Limb (tissue), 2 donors: ENCODE measurements around the gene DVL1.

Experiments
- DNase-seq, 2 donors: peaks; one replicate each; pipeline ENCODE4 v3.0.0-alpha.2; 2016; ENCODE audit errors: extremely low spot score in 2 of 2

DVL1 gene

DNA sequence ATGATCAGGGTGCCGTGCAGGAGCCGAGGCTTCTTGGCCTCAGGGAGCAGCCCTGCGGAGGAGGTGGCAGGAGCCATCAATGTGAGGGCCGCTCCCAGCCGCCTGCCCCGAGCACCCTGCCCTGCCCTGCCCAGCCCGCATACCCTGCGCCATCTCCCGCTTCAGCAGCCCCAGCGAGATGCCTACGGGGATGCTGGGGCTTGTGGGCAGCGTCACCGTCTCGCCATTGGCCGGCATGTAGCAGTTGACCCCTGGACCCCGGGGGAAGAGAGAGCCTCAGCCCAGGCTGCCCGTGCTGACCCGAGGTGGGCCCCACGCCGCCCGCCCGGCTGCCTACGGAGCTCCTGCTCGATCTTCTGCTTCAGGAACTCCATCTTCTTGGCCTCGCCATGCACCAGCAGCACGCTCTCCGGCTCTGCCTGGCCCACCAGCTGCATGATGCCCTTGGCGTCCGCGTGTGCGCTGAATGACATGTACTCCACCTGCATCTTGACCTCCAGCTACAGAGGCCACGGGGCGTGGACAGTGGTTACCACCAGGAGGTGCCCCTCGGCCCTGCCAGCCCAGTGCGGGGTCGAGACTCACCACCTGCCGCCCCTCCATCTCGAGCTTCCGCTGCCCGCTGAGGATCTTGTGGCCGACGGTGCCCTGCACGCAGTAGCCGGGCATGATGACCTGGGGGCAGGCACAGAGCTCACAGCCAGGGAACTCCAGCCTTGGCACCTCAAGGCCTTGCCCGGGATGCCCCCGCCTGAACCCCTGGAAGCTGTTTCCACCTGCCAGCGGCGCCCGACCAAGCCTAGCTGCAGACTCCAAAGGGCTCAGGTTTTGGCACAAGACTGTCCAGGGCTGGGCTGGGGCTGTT, 36.5 kb downstream of the DVL1 start:
- DNase-seq = no peak

DNA sequence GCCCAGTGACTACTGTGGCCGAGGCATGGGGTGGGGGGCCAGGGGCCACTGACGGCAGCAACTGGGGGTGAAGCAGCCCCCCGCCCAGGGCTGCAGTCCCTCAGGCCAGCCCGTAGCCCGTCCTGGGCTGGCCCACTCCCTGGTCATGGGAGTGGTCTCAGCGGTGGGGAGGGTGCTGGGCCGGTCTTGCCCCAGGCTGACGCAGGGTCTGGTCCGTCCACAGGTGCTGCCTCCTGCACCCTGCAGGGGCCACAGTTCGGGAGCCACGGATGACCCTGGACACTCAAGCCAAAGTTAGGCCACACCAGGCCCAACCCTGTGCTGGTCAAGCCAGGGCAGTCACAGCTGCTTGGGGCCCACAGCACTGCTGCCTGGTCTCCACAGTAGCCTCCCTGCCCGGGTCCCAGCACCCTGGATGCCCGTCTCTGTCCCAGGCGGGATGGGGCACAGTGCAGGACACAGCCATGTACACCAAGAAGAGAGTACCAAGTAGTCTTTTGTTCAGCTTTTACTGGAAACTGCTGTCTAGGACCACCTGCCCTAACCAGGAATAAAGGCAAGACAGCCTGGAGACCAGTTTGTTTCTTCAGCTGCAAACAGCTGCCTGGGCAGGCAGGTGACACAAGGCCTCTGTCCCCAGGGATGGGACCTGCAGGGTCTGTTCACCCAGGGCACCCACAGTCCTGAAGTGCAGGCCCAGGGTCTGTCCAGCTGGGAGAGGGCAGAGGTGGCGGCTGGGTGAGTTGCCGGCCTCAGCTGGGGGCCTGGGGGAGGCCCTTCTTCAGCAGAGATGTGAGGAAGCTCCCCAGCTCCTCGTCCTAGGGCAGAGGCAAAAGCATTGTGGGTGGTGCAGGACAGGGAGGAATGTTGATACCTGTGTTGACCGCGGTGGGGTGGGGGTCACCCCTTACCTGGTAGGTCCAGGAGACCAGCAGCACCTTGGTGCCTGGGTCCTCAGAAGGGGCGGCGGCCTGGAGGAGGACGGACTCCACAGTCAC, 37.8 kb downstream of the DVL1 start:
- DNase-seq = no peak

DNA sequence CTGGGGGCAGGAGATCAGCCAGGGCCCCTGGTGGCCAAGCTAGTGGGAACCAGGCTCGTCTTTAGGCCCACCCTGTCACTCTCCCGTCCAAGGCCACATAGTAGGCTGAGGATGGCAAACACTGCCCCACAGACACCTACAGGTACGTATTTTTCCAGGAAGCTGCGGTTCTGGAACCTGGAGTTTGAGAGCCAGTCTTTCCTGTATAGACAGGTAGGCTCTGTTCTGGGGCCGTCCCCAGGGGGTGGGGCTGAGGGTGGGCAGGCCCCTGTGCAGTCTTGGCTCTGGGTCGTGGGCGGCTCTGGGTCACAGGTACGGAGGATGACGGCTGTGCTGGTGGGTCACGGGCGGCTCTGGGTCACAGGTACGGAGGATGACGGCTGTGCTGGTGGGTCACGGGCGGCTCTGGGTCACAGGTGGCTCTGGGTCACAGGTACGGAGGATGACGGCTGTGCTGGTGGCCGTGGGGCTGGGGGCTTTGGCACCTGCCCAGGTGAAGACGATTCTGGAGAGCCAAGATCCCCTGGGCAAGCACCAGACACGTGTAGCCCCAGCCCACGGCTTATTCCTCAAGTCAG, 38.7 kb downstream of the DVL1 start:
- no peak for DNase-seq

DNA sequence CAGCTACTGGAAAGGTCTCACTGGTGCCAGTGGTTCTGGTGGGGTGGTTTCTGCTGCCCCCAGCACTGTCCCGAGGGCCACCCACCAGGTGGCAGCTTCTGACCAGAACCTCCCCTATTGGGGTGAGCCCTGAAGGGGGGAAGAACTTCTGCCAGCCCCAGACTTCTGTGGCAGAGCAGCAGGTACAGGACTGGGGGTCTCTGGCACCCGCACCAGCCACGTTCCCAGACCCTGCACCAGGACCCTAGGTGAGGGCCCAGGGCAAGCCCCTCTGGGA, 39.2 kb downstream of the DVL1 start:
- DNase-seq = no peak

DNA sequence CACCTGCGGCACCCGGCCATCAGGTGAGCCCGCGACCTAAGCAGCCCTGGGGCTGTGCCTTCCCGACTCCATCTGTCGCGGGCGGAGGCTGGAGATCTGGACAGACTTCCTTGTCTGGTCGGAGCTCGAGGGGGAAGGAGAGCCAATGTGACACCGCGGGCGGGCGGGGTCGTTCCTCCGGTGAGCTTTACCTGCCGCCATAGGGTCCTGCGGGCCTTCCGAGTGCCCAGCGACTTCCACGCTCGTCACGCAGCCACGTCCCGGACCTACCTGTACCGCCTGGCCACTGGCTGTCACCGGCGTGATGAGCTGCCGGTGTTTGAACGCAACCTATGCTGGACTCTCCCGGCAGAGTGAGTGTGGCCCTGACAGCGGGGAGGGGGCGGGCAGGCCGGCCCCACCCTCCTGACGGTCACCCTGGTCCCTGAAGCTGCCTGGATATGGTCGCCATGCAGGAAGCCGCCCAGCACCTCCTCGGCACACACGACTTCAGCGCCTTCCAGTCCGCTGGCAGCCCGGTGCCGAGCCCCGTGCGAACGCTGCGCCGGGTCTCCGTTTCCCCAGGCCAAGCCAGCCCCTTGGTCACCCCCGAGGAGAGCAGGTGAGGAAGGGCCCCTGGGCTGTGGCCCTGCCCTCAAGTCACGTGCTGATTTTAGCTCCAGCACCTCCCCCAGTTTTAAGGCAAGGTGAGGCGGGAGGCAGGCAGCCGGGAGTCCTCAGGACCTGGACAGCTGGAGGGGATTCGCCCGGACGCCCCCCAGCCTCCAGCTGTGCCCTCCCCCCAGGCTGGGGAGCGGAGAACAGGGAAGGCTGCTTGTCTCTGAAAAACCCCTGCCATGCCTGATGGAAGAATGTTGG, 39.7 kb downstream of the DVL1 start:
- no peak for DNase-seq

DNA sequence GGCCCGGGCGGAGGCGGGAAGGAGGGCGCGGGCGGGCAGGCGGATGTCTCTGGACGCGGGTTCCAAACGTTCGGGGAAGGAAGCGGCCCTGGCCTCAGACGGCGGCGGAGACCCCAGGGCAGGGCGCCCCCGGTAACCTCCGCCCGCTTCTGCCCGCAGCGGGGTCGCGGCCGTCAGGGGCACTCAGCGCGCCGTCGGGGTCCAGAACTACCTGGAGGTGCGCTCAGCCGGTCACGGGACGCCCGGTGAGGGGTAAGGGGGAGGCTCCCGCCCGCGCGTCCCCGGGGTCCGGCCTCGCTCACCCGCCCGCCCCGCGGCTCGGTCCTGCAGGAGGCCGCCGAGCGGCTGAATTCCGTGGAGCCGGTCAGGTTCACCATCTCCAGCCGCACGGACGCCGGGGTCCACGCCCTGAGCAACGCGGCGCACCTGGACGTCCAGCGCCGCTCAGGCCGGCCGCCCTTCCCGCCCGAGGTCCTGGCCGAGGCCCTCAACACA, 40.4 kb downstream of the DVL1 start:
- DNase-seq = peak in 1 of 2 donors; percentile 63

DNA sequence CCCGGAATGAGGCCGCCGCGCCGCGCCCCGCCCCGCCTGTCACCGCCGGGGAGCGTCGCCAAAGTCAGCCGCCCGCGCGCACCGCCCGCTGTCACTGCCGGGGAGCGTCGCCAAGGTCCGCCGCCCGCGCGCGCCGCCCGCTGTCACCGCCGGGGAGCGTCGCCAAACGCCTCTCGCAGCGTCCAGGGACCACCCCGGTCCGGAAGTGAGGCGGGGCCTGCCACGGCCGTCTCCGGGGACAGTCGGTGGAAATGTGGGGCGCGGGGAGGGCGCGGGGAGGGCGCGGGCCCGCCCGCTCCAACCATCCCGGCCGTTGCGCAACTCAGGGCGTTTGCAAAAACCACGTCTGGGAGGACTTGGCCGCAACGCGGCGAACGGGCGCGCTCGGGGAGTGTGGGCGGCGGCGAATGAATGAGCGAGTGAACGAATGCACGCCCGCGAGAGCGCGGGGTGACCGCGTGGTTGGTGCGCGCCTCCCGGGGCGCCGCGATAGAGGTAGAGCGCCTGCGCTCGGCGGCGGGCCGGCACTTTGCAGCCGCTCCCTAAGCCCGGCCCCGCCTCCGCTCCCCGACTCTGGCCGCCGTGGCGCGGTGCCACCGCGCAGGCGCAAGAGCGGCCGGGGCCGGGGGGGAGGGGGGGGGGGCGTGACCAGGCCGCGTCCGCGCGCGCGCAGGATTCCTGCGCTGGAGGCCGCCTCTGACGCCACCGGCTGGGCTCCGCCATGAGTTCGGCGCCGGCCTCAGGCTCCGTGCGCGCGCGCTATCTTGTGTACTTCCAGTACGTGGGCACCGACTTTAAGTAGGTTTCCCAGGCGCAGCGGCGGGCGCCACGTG, 41.1 kb downstream of the DVL1 start, which contains the start of the genes ACAP3 and PUSL1:
TSS of gene ACAP3 (minus strand) at position 8 of the 833 bp plus-strand sequence. CDS start 115 bp downstream, outside the sequence.
TSS of gene PUSL1 (plus strand) at position 675 of the 833 bp plus-strand sequence. CDS start at position 722, 47 bp downstream.
- peak; percentile 93 to 95 for DNase-seq

DNA sequence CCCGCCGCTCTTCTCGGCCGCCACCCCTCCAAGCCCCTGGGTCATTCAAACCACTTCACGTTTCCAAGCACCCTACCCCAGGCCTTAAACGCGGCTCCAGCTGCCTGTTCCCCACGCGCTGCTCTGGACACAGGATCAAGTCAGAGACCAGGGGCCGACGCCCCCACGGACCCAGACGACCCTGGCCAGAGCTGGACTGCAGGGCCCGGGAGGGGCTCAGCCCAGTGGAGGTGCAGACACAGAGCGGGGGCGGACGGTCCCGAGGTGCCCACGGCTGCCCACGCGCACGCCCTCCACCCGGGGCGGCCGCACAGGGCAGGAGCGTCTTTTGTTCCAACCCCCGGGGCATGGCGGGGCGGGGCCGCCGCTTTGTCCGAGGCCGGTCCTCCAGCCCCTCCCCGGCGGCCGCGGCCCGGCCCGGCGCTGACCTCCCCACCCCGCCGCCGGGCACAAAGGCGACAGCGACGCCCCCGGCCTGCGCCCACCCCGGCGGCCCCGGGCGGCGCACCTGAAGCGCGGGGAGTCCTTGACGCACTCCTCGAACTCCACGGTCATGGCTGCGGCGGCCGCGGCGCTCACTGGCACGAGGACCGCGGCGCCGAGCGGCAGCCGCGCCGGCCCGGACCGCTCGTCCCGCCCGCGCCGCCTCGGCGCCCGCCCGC, 41.8 kb downstream of the DVL1 start:
- DNase-seq = peak in 1 of 2 donors; percentile 66

DNA sequence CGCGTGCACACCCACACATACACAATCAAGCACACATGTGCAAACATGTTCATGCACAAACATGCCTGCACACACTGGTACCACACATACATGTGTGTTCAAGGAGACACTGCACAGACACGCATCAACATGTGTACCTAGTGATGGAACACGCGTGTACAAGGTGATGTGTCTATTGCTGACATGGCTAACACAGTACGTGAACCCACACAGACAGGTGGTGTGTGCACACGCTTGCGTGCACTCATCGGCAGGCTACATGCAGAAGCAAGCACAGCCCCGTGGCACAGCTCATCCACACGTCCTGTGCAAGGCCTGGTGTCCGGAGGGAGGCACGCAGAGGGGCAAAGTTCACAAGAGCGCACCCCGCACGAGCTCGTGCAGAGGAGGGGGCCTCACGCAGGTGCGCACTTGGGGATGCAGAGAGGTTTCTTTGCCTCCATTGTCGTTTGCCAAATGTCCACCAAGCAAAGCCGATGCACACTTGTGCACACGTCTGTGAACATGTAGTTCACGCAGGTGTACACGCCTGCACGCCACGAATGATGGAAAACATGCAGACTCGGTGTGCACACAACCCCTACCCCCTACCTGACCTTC, 42.5 kb downstream of the DVL1 start:
- peak in 1 of 2 donors; percentile 43 for DNase-seq

DNA sequence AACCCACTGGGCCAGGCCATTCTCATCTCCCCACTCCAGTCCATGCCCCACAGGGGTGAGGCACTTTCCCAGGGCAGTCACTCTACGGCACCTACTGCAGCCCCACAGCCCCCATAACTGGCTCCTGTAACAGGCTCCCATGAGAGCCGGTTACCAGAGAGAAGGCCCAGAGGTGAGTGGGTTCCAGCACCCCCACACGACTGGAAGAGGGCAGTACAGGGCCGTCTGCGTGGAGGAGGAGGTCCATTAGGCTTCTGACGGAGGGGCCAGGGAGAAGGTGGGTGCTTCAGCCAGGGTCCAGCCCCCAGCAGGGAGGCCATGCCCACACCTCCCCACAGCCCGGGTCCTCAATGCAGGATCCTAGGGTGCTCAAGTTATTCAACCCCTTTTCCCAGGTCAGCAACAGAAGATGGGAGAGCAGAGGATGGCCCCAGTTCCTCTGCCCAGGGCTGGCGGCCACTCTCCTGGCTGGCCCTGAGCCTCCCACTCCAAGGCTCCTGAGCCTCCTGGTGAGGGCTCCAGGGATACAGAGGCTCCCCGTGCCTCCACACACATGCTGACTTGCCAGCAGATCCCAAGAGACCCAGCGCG, 43.1 kb downstream of the DVL1 start:
- DNase-seq = no peak

DNA sequence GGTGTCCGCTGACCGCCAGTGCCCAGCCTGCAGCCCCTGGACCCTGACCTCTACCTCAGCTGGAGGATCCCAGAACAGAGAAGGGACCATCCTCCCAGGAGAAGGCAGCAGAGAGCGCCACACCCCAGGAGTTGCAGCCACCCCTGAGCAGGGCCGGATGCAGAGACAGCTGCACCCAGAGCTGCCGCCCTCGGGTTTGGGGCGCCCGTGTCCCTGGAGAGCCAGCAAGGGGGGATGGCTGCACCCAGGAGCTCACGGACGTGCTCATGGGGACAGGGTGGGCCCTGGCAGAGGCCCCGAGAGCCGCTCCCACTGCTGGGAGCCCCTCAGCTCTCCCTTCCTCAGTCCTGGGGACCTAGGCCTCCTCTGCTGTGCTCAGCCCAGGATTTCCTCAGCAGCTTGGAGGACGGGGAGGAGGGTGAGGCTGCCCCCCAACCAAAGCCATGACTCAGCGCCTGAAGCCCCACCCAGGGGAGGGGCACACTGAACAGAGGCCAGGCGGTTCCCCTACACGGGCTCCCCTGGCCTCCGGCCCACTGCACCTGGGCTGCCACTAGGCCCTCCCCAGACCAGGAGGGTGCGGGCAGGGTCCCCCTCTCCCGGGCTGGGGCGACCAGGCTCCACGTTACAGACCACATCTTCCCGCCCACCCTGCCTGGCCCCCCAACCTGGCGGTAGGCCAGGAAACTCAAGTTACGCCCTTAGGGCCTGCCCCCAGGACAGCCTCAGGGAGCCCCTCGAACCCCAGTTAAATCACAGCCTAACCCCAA, 43.7 kb downstream of the DVL1 start:
- DNase-seq = peak; percentile 60 to 75

DNA sequence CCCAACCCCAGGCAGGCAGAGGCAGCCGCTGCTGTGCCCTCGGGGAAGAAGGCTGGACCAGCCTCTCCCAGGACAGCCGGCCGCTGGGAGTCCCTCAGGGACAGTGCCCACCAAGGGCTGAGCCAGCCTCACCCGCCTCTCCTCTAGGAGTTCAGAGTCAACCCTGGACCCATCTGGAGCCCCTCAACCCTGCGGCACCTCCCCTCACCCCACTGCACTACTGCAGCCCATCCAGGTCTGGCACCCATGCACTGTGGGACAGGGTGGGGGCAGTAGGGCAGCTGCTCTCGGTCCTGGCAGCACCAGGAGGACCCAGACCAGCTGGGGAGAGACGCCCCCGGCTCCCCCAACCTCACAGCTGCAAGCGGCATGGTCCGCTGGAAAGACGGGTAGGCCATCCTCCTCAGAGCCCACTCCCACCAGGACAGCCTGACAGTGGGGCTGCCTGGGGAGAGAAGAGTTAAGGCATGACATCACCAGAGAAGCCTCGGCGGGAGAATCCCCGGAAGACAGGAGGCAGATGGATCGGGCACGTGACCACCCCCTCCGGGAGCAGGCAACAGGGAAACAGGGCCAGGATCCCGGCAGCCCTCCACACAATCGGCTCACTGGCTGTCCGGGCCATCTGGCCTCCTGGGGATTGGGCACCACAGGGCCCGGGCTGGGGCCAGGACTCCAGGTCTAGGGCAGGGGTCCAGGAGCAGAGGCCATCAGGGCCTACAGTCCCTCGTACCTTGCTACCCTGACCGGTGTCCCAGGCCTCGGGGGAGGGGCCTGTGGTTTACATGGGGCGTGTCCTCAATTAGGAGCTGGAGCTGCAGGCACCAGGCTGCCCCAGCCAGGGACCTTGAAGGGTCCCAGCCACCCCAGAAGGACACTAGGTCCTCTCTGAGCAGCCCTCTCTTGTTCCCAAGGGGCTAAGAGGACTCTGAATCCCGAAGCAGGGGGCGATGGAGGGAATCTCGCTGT, 44.6 kb downstream of the DVL1 start:
- peak; percentile 58 to 82 for DNase-seq

DNA sequence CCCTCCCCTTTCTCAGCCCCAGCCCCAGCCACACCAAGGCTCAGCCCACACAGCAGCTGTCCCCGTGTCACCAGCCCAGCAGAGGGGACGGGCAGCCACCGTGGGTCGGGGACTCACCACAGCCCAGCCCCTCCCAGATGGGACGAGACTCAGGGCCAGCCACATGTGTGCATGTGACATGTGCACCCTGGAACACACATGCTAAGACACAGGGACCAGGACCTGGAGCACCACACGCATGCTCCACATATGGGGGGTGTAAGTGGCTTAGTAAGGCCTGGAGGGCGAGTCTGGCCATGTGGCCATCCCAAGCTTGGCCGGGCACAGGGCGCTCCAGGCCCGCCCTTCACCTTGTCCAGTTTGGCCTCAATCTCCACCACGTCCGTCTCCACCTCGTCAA, 45.5 kb downstream of the DVL1 start:
- no peak for DNase-seq

DNA sequence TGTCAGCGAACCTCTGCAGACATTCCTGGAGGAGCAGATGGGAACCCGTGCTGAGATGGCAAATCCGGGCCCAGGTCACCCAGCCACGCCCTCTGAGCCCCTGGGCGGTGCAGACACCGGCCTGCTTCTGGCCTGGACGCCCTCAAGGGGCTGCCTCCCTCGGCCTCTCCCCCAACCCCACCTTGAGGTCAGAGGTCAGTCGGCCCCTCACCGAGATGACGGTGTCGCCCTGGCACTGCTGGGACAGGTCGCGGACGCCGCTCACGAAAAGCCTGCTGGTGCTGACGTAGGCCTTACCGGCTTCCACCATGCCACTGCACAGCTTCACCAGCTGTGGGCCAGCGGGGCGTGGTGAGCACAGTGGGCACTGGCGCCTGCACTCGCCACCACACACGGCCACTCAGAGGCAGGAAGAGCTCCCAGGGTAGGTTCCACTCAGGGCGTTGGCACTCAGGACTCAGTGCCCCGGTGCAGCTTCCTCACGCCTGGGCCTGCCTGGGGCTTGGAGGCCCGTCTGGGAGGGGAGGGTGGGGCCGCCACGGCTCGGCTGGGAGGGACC, 46.2 kb downstream of the DVL1 start:
- DNase-seq = no peak

DNA sequence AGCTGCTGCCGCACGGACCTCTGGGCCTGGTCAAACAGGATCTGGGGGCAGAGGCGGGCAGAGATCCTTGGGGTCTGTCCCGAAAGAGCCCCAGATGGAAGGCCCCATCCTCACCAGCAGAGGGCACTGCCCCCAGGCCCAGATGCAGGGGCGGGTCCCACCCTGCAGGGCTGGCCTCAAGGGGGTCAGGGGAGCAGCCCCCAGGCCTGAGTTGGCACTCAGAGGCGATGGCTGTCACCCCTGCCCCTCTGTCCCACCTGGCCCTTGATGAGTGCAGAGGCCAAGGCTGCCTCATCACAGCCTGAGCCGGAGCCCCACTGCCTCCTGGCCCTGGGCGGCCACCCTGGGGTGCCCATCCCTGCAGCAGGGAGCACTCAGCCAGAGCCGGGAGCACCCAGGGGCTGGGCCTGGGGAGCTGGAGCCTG, 47.2 kb downstream of the DVL1 start:
- no peak for DNase-seq

DNA sequence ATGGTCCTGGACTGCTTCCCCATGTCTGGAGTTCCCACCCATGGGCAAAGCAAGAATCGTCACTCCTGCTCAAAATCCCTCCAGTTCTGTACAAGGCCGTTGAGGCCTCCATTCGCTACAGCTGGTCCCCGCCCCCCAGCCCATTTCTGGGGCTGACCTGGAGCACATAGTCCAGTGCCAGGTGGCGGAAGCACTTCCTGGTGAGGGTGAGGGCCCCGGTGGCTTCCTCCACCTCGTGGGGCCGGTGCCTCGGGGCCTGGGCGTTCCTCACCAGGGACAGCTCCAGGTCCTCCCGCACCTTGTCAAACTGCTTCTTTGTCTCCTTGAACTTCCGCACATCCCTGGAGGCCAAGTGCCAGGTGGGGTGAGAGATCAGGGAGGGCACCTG, 48.9 kb downstream of the DVL1 start:
- no peak for DNase-seq
